GM18867 (cell line): Measurements from ENCODE around the gene LAMTOR3.
"Not testable (repeated sequence)": the region's sequence is repeated elsewhere in the genome, so short reads cannot be mapped to it uniquely, and the experiment has no call there.

ENCODE experiments used
- ATAC-seq: cut with Tn5 transposase; IDR thresholded peaks from one replicate; pipeline ENCODE4 v1.9.1; 2021; ENCODE audit warnings: mild to moderate bottlenecking, moderate library complexity; ENCODE audit not compliant: unreplicated experiment

LAMTOR3 gene

DNA sequence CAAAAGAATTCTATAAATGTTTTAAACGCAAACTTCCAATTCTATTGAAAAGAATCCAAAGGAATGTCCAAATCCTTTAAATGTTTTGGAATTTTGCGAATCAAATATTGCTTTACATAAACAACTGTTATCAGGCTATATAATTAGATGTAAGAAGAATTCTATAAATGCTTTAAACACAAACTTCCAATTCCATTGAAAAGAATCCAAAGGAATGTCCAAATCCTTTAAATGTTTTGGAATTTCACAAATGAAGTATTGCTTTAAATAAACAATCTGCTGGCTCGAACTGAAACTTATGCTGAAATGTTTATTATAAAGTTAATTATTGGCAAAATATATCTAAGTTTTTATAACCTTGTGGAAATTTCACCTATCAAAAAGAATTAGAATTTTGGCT, 61.5 kb downstream of the LAMTOR3 start:
- no peak for ATAC-seq

DNA sequence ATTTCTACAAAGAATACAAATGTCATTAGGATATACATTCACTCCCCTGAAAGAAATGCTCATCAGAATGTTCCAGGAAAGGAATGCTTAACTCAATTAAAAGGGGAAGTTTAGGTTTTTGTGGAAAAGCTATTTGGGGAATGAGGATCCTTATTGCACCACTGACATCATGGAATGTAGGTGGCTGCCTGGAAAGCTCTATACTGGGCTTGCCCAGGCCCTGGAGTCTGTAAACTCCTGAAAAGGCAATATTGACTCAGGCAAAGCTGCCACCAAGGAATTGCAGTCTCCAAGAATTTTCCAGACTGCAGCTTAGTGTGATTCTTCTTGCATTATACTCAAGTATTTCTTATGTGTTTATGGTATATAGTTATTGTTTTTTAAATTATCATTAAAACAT, 61.9 kb downstream of the LAMTOR3 start:
- no peak for ATAC-seq

DNA sequence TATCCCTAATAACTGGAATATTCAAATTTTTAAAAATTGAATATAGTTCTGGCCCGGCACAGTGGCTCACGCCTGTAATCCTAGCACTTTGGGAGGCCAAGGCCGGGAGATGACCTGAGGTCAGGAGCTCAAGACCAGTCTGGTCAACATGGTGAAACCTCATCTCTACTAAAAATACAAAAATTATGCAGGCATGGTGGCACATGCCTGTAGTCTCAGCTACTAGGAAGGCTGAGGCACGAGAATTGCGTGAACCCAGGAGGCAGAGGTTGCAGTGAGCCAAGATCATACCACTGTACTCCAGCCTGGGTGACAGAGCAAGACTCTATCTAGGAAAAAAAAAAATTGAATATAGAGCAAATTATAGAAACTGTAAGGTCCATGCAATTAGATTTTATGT, 64.2 kb downstream of the LAMTOR3 start:
- ATAC-seq: not testable (repeated sequence)

DNA sequence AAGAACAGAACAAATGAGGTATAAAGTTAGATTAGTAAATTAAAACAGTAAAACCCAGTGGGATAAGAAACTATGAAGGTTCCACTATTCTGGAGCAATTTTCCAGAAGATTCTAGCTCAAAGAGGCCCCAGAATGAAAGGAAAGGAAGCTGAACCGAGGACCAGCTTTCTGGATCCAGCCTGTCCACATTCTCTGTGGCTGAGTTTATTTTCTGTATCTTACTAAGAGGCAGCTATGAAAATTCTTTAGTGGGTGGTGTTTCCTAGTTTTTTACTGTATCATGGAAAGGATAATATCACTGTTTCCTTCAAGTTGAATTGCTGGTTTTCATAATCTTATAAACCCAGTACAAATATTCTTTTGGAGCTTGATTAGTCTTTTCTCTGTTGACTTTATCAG, 65.8 kb downstream of the LAMTOR3 start:
- ATAC-seq: no peak
